ENCODE results near the gene CFHR5.
"Not testable (repeated sequence)": the region's sequence is repeated elsewhere in the genome, so short reads cannot be mapped to it uniquely, and the experiment has no call there.

The CFHR5 gene

GRCh38 chr1:196977278-196977677 lies at the start of gene CFHR5:
Gene CFHR5, plus strand, starts transcription at chr1:196977556. Its CDS starts 109 bp downstream, at chr1:196977665.
- DNase-seq = no peak

- not testable (repeated sequence) for DNase-seq
These were observed 44.5 kb upstream of the CFHR5 start for GRCh38 chr1:196932853-196933252.

GRCh38 chr1:196933531-196934189 lies 43.7 kb upstream of the CFHR5 start:
- DNase-seq = no peak

GRCh38 chr1:196941474-196941873 lies 35.9 kb upstream of the CFHR5 start:
- DNase-seq = not testable (repeated sequence)

DNA sequence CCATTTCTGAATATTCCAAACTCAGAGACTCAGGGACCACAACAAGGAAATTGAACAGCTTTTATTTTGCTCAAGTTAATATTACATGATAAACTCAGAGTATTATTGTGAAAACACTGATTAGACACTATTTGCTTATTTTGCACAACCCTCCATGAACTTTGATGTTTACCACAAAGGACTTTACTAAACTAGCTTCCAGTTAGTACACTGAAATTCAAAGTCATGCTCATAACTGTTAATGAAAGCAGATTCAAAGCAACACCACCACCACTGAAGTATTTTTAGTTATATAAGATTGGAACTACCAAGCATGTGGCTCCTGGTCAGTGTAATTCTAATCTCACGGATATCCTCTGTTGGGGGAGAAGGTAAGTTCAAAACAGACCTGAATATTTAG lies 33.8 kb upstream of the CFHR5 start, which contains the start of gene CFHR2:
Gene CFHR2, plus strand, starts transcription at position 171 of the 400 bp plus-strand sequence. Its CDS starts 143 bp downstream, at position 314.
- not testable (repeated sequence) for DNase-seq

DNA sequence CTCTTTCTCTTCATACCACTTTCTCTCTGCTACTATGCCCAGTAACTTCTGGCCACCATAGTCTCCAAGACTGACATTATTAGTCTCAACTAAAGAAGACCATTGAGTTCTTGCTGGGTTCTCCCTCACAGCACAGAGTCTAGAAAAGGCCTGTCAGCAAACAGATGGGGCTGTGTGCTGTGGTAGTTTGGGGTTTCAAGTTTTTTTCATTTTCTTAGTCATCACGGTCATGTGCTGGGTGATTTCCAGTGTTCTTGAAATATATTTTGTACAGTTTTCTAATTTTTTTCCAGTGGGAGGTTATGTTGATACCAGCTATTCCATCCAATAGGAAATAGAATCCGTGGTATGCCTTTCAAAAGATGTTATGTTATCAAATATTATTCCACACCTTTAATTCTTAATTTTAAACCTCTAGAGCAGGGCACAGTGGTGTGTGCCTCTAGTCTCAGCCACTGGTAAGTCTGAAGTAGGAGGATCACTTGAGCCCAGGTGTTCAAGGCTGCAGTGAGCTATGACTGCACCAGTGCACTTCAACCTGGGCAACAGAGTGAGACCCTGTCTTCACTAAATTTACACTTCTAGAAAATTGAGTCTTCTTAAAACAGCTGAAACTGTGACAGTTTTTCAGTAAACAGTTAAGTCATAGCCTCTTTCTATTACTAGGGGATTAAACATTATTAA lies 25.5 kb upstream of the CFHR5 start:
- no peak for DNase-seq

- DNase-seq = no peak
These were observed 22.6 kb upstream of the CFHR5 start for GRCh38 chr1:196954778-196955177.

- no peak for DNase-seq
These were observed 21.4 kb upstream of the CFHR5 start for GRCh38 chr1:196955926-196956325.

DNA sequence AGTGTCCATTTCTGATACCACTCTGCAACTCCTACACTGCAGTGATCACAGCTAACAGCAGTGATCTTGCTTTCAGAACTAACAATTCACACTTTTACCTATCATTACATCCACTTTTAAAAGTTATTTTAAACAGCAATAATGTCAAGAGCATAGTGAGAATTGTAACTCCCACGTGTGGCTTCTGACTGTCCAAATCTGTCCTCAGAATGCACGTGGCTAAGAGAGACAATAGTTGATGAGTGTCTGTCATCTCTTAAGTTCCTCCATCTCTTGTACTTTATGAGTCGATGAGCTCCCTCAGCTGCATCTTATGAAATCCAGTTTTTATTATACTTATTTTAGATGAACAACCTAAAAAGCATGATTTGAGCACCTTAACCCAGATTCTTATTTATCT lies 16.5 kb upstream of the CFHR5 start:
- DNase-seq = no peak

GRCh38 chr1:196970182-196970581 lies 7.2 kb upstream of the CFHR5 start:
- DNase-seq = no peak

GRCh38 chr1:196976278-196976677 lies 1.1 kb upstream of the CFHR5 start:
- no peak for DNase-seq

DNA sequence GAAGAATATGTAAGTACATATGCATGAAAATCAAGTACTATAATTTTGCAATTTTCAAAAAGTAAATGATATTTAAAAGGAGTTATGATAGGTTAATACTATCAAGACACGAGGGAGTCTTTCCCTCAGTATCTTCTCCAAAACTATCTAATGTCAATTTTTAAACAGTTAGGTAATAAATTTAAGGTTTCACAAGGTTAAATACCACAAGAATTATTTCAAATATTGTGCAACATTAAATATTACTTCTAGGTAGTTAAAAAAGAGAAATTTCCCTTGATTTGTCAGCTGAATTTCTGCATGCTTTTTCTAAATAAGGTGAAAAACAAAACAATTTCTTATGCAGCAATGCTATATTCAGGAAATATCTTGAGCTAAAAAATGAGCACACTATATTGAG lies 3.5 kb downstream of the CFHR5 start:
- DNase-seq = no peak

GRCh38 chr1:196982247-196982646 lies 4.9 kb downstream of the CFHR5 start:
- DNase-seq = not testable (repeated sequence)

- DNase-seq = not testable (repeated sequence)
These were observed 14.7 kb downstream of the CFHR5 start for GRCh38 chr1:196991919-196992651.

GRCh38 chr1:196993916-196994315 lies 16.6 kb downstream of the CFHR5 start:
- DNase-seq = no peak

DNA sequence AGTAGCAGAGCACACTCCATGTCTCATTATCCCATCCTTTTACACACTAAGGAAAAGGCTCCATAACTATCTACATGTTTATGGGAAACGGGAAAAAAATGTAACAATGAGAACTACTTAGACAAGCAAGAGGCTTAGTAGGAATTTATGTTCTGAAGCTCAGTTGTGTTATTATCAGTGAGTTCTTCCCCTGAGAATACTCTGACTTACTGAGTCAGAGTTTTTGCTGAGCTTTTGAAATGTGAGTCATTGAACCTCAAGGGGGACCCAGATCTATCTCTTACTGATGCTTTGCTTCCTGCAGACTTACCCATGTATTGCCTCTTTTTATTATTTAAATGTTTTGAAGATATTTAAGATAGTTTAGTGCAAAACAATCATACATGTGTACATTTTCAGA lies 20.1 kb downstream of the CFHR5 start:
- DNase-seq = no peak

- no peak for DNase-seq
These were observed 24.5 kb downstream of the CFHR5 start for GRCh38 chr1:197001828-197002227.

- DNase-seq = no peak
These were observed 25.8 kb downstream of the CFHR5 start for GRCh38 chr1:197003132-197003531.

- no peak for DNase-seq
These were observed 31.5 kb downstream of the CFHR5 start for GRCh38 chr1:197008861-197009260.

DNA sequence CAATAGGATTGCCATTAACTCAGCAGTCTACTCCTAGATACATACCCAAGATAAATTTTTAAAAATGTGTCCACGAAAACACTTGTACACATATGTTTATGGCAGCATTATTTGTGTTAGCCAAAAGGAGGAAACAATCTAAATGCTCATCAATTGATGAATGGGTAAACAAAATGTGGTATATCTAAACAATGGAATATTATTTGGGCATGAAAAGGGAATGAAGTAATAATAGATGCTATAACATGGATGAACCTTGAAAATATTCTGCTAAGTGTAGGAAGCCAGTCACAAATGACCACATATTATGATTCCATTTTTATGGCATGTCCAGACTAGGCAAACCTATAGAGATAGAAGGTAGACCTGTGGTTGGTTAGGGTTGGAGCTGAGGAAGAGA lies 34.3 kb downstream of the CFHR5 start:
- DNase-seq = no peak

DNA sequence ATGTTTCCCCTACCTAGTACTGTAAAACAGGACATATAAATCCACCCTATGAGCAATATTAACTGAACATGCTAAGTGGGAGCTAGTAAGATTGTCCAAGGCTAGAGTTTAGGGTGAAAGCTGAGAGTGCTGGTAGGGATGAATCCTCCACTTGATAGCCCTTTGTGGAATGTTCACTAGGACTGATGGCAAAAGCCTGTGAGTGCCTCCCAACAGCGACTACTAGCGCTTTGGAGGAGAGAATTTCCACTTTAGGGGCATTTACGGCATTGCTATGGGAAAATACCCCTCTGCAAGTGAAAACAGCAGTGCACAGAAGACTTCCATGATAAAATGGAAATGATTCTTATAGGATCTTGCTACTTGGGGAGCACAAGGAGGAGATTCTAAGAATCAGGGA lies 35.9 kb downstream of the CFHR5 start:
- no peak for DNase-seq

GRCh38 chr1:197016751-197017150 lies 39.4 kb downstream of the CFHR5 start:
- DNase-seq = no peak

GRCh38 chr1:197017558-197018146 lies 40.3 kb downstream of the CFHR5 start:
- DNase-seq = no peak
